Tibial nerve (tissue), 3 donors: Measurements from ENCODE around the gene SLC10A3.

Experiments used
- POLR2A ChIP-seq, 2 donors: fragments of 450-650 bp; IDR thresholded peaks; one replicate each; pipeline ENCODE4 v1.6.1; 2017; ENCODE audit warnings: antibody characterized with exemption in 2 of 2, mild to moderate bottlenecking in 2 of 2, moderate library complexity in 2 of 2
- TF ChIP-seq, protein P1 (sequence below), 5 experiments: fragments of 200-600 bp in 3 of 5; fragments of 450-650 bp in 2 of 5; sonication (generic) in 3 of 5; IDR thresholded peaks; one replicate each; pipeline ENCODE4 v1.5.1; 2016 to 2019; ENCODE audit warnings: antibody characterized with exemption in 5 of 5, mild to moderate bottlenecking in 3 of 5, moderate library complexity in 2 of 5

DNA sequence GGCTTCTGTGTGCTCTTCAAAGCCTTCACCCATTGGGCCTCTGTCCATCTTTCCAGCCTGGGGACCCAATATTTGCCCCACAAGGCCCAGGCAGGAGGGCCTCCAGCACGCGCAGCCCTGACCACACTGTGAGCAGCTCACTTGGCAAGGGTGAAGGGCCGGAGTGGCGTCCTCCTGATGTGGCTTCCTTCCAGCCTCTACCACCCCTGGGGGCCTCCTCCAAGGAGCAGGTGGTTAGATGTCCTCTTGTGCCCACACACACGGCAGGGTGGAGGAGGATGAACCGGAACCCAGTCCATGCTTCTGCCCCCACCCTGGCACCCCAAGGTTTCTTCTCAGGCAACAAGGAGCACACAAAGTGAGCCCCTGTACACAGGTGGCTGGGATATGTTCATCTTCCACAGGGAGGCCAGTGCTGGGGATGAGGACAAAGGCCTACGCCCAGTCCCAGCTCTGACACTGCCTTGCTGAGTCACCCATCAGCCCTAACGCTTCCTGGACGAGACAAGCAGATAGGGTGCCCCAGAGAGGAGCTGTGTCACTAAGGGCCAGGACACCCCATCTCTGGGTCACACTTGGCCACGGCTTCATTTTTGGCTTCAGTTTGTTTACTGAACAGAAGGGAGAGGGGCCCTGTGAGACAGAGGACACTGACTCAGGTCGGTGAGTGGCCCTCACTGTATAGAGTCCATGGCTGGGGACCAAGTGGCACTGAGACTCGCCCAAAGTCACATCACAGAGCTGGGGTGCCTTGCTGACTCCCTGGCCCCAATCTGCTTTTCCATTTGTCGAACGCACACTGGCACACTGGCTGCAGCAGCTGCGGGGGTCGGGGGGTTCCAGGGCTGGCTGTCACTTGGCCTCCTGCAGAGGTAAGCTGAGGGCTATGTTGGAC, 5.9 kb downstream of the SLC10A3 start:
- no peak for TF ChIP-seq POLR2A (IDR thresholded peaks at IDR 0.05)
- TF ChIP-seq, protein P1, sequence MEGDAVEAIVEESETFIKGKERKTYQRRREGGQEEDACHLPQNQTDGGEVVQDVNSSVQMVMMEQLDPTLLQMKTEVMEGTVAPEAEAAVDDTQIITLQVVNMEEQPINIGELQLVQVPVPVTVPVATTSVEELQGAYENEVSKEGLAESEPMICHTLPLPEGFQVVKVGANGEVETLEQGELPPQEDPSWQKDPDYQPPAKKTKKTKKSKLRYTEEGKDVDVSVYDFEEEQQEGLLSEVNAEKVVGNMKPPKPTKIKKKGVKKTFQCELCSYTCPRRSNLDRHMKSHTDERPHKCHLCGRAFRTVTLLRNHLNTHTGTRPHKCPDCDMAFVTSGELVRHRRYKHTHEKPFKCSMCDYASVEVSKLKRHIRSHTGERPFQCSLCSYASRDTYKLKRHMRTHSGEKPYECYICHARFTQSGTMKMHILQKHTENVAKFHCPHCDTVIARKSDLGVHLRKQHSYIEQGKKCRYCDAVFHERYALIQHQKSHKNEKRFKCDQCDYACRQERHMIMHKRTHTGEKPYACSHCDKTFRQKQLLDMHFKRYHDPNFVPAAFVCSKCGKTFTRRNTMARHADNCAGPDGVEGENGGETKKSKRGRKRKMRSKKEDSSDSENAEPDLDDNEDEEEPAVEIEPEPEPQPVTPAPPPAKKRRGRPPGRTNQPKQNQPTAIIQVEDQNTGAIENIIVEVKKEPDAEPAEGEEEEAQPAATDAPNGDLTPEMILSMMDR (IDR thresholded peaks at IDR 0.05): no peak
